GM12878 (cell line): Measurements from ENCODE around the gene PRR15.

ENCODE experiments used
- CEBPB ChIP-seq, 2 experiments: fragments of 150-350 bp in 1 of 2; IDR thresholded peaks; 2 replicates each; pipeline ENCODE4 v1.6.1; 2012 to 2014; ENCODE audit warnings: low read depth in 2 of 2, low read length in 2 of 2, borderline replicate concordance in 1 of 2, inconsistent platforms in 1 of 2
- CHD1 ChIP-seq: IDR thresholded peaks from 2 replicates; pipeline ENCODE4 v1.6.1; 2012; ENCODE audit warnings: low read depth, low read length, improper control_type of control experiment
- CTCF ChIP-seq, 3 experiments: IDR thresholded peaks in 2 of 3; conservative IDR thresholded peaks in 1 of 3; 2 replicates each; pipeline ENCODE4 v1.5.1; 2011; ENCODE audit warnings: low read depth in 3 of 3, low read length in 3 of 3, mild to moderate bottlenecking in 3 of 3, control low read depth in 2 of 3, moderate library complexity in 2 of 3, inconsistent platforms in 1 of 3, mixed read lengths in 1 of 3; ENCODE audit not compliant: control insufficient read depth in 2 of 3, insufficient read depth in 1 of 3; ENCODE audit errors: extremely low read depth in 1 of 3
- EP300 ChIP-seq, 2 experiments: fragments of 150-350 bp in 1 of 2; IDR thresholded peaks; 2 replicates each; pipeline ENCODE4 v1.6.1; 2011 to 2012; ENCODE audit warnings: low read depth in 2 of 2, low read length in 2 of 2, borderline replicate concordance in 1 of 2, improper control_type of control experiment in 1 of 2, inconsistent platforms in 1 of 2; ENCODE audit not compliant: control insufficient read depth in 1 of 2
- KDM1A ChIP-seq: fragments of 200-600 bp; sonication (generic); IDR thresholded peaks from 2 replicates; pipeline ENCODE4 v1.6.1; 2016; ENCODE audit warnings: borderline replicate concordance
- NFYB ChIP-seq: IDR thresholded peaks from 2 replicates; pipeline ENCODE4 v1.6.1; 2011; ENCODE audit warnings: low read depth, mild to moderate bottlenecking, low read length, improper control_type of control experiment, moderate library complexity; ENCODE audit not compliant: insufficient read depth
- NR2C1 ChIP-seq: fragments of 450-650 bp; IDR thresholded peaks from 2 replicates; pipeline ENCODE4 v1.6.1; 2017; ENCODE audit warnings: antibody characterized with exemption, mild to moderate bottlenecking, moderate library complexity
- PKNOX1 ChIP-seq: fragments of 450-650 bp; IDR thresholded peaks from 2 replicates; pipeline ENCODE4 v1.6.1; 2016; ENCODE audit warnings: mild to moderate bottlenecking
- PML ChIP-seq: IDR thresholded peaks from 2 replicates; pipeline ENCODE4 v1.6.1; 2012; ENCODE audit warnings: low read length, inconsistent platforms
- POLR2AphosphoS5 ChIP-seq: IDR thresholded peaks from 2 replicates; pipeline ENCODE4 v1.6.1; 2011; ENCODE audit warnings: mild to moderate bottlenecking, low read length, inconsistent platforms
- SIN3A ChIP-seq: IDR thresholded peaks from 2 replicates; pipeline ENCODE4 v1.6.1; 2012; ENCODE audit warnings: low read depth, low read length, improper control_type of control experiment
- TCF12 ChIP-seq: IDR thresholded peaks from 2 replicates; pipeline ENCODE4 v1.6.1; 2011; ENCODE audit warnings: low read depth, mild to moderate bottlenecking, low read length
- YY1 ChIP-seq: IDR thresholded peaks from 2 replicates; pipeline ENCODE4 v1.6.1; 2011; ENCODE audit warnings: low read depth, mild to moderate bottlenecking, low read length
- TF ChIP-seq, protein P1 (sequence below): fragments of 450-650 bp; IDR thresholded peaks from 2 replicates; pipeline ENCODE4 v1.6.1; 2017; ENCODE audit warnings: antibody characterized with exemption, mild to moderate bottlenecking, moderate library complexity

DNA sequence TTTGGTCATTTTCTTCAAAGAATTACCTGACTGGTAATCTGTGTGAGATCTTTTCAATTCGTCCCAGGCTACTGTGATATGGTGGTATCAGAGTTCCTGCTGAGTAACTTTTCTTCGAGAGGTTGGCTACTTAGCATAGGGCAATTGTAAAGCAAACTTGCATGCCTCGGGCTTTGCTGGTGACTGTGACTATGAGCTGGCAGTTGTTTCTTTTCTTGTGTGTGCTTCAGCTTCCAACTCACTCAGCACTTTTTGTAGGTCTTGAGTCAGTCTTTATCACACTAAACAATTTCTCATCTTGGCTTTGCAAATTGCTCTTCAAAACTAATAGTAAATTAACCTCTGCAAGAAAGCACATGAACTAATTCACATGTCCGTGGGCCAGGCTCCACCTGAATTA, 44.3 kb downstream of the PRR15 start:
- TF ChIP-seq, protein P1, sequence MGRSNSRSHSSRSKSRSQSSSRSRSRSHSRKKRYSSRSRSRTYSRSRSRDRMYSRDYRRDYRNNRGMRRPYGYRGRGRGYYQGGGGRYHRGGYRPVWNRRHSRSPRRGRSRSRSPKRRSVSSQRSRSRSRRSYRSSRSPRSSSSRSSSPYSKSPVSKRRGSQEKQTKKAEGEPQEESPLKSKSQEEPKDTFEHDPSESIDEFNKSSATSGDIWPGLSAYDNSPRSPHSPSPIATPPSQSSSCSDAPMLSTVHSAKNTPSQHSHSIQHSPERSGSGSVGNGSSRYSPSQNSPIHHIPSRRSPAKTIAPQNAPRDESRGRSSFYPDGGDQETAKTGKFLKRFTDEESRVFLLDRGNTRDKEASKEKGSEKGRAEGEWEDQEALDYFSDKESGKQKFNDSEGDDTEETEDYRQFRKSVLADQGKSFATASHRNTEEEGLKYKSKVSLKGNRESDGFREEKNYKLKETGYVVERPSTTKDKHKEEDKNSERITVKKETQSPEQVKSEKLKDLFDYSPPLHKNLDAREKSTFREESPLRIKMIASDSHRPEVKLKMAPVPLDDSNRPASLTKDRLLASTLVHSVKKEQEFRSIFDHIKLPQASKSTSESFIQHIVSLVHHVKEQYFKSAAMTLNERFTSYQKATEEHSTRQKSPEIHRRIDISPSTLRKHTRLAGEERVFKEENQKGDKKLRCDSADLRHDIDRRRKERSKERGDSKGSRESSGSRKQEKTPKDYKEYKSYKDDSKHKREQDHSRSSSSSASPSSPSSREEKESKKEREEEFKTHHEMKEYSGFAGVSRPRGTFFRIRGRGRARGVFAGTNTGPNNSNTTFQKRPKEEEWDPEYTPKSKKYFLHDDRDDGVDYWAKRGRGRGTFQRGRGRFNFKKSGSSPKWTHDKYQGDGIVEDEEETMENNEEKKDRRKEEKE, result no peak
- no peak for TF ChIP-seq EP300 (IDR thresholded peaks at IDR 0.05; ENCODE audit: borderline replicate concordance in 1 of 2, control insufficient read depth in 1 of 2, low read depth in 2 of 2, low read length in 2 of 2)
- no peak for TF ChIP-seq POLR2AphosphoS5
- TF ChIP-seq CTCF (IDR thresholded peaks at IDR 0.05 in 2 of 3, conservative IDR thresholded peaks at IDR 0.05 in 1 of 3; ENCODE audit: control insufficient read depth in 2 of 3, extremely low read depth in 1 of 3, insufficient read depth in 1 of 3, low read depth in 3 of 3, low read length in 3 of 3), result no peak
- no peak for TF ChIP-seq PKNOX1
- TF ChIP-seq NFYB, result no peak
- no peak for TF ChIP-seq CHD1
- no peak for TF ChIP-seq KDM1A
- TF ChIP-seq YY1, result no peak
- TF ChIP-seq CEBPB (IDR thresholded peaks at IDR 0.05; ENCODE audit: borderline replicate concordance in 1 of 2, low read depth in 2 of 2, low read length in 2 of 2), result no peak
- no peak for TF ChIP-seq SIN3A
- TF ChIP-seq NR2C1, result no peak
- no peak for TF ChIP-seq PML
- TF ChIP-seq TCF12, result no peak
